IMR-90 (cell line): ENCODE data around the gene GIMAP1. TPM values are rescaled to one million over a fixed set of nuclear protein-coding genes. Genes with fewer than 3 reads are reported as not detected.

Source experiments
- ATAC-seq: fragments of 200-7000 bp; cut with Tn5 transposase; 2 replicates; pipeline ENCODE4 v1.9.1; 2020; ENCODE audit warnings: low read depth, mild to moderate bottlenecking, moderate library complexity
- BruUV-seq: library from RNA; stranded (reverse); fragments of 400-500 nt; replicated peaks from 2 replicates; lab custom pipeline; 2021; lab: Mats Ljungman, UMichigan
- CTCF ChIA-PET: fragments of 300-600 bp; formaldehyde crosslinking; extraction: SDS; loops from one replicate; lab custom pipeline; 2021; ENCODE audit warnings: antibody characterized with exemption; lab: Yijun Ruan, JAX
- POLR2A ChIA-PET: fragments of 300-600 bp; sonication (Branson Sonifier 250); formaldehyde crosslinking; loops from one replicate; lab custom pipeline; 2022; ENCODE audit warnings: antibody characterized with exemption; ENCODE audit not compliant: unreplicated experiment; lab: Charles Lee
- DNase-seq: peaks from one replicate; pipeline ENCODE4 v3.0.0; 2013
- H2AFZ ChIP-seq: replicated peaks from 2 replicates; pipeline ENCODE3; 2013; ENCODE audit warnings: low read length, mild to moderate bottlenecking; ENCODE audit not compliant: poor library complexity
- H2AK5ac ChIP-seq: 2 replicates; pipeline ENCODE4 v1.6.1; 2013; ENCODE audit warnings: low read depth, low read length, inconsistent platforms
- H2AK9ac ChIP-seq: replicated peaks from 2 replicates; pipeline ENCODE3; 2013; ENCODE audit warnings: mild to moderate bottlenecking, low read depth, low read length, moderate library complexity; ENCODE audit not compliant: poor library complexity
- H2BK120ac ChIP-seq: 2 replicates; pipeline ENCODE4 v1.6.1; 2013; ENCODE audit warnings: low read depth, low read length, inconsistent platforms
- H2BK15ac ChIP-seq: 3 replicates; pipeline ENCODE4 v1.6.1; 2013; ENCODE audit warnings: low read depth, low read length, inconsistent platforms
- H2BK20ac ChIP-seq: 2 replicates; pipeline ENCODE4 v1.6.1; 2013; ENCODE audit warnings: low read depth, mild to moderate bottlenecking, inconsistent platforms, low read length, moderate library complexity
- H2BK5ac ChIP-seq: 2 replicates; pipeline ENCODE4 v1.6.1; 2013; ENCODE audit warnings: mild to moderate bottlenecking, low read depth, low read length, inconsistent platforms; ENCODE audit not compliant: poor library complexity, severe bottlenecking
- H3K14ac ChIP-seq: replicated peaks from 2 replicates; pipeline ENCODE4 v1.6.1; 2013; ENCODE audit warnings: low read depth, low read length, inconsistent platforms
- H3K18ac ChIP-seq: 2 replicates; pipeline ENCODE4 v1.6.1; 2013; ENCODE audit warnings: low read depth, low read length, control low read depth
- H3K23ac ChIP-seq: 2 replicates; pipeline ENCODE4 v1.6.1; 2013; ENCODE audit warnings: low read depth, low read length, inconsistent platforms
- H3K27ac ChIP-seq: 2 replicates; pipeline ENCODE4 v1.5.1; 2013; ENCODE audit warnings: mild to moderate bottlenecking, control low read depth, low read length; ENCODE audit not compliant: insufficient read depth
- H3K27me3 ChIP-seq: 2 replicates; pipeline ENCODE4 v1.6.1; 2013; ENCODE audit warnings: low read length; ENCODE audit not compliant: control insufficient read depth, insufficient read depth
- H3K36me3 ChIP-seq: 2 replicates; pipeline ENCODE4 v1.6.1; 2013; ENCODE audit warnings: low read length, mixed read lengths; ENCODE audit not compliant: control insufficient read depth, insufficient read depth
- H3K4ac ChIP-seq: 2 replicates; pipeline ENCODE4 v1.6.1; 2013; ENCODE audit warnings: low read depth, low read length, inconsistent platforms
- H3K4me1 ChIP-seq: 2 replicates; pipeline ENCODE4 v1.6.1; 2013; ENCODE audit warnings: low read length, mixed read lengths; ENCODE audit not compliant: control insufficient read depth, insufficient read depth
- H3K4me2 ChIP-seq: 2 replicates; pipeline ENCODE4 v1.6.1; 2013; ENCODE audit warnings: low read depth, mild to moderate bottlenecking, control low read depth, low read length, moderate library complexity
- H3K4me3 ChIP-seq: 2 replicates; pipeline ENCODE4 v1.5.1; 2013; ENCODE audit warnings: low read depth, mild to moderate bottlenecking, control low read depth, low read length, moderate library complexity; ENCODE audit not compliant: insufficient read depth
- H3K56ac ChIP-seq: 2 replicates; pipeline ENCODE4 v1.6.1; 2013; ENCODE audit warnings: low read length, inconsistent platforms; ENCODE audit not compliant: insufficient read depth; ENCODE audit errors: extremely low read depth
- H3K79me1 ChIP-seq, 2 experiments: 2 replicates each; pipeline ENCODE4 v1.6.1; 2013; ENCODE audit warnings: low read length in 2 of 2, inconsistent platforms in 1 of 2, low read depth in 1 of 2
- H3K9ac ChIP-seq: 2 replicates; pipeline ENCODE4 v1.6.1; 2013; ENCODE audit warnings: low read depth, low read length, control low read depth
- H3K9me1 ChIP-seq: 2 replicates; pipeline ENCODE4 v1.6.1; 2013; ENCODE audit warnings: low read length, inconsistent platforms; ENCODE audit not compliant: insufficient read depth
- H3K9me3 ChIP-seq: 2 replicates; pipeline ENCODE4 v1.6.1; 2013; ENCODE audit warnings: low read length; ENCODE audit not compliant: control insufficient read depth, insufficient read depth
- H4K20me1 ChIP-seq: 2 replicates; pipeline ENCODE4 v1.6.1; 2013; ENCODE audit warnings: low read length, inconsistent platforms; ENCODE audit not compliant: insufficient read depth
- H4K5ac ChIP-seq: 2 replicates; pipeline ENCODE4 v1.6.1; 2013; ENCODE audit warnings: mild to moderate bottlenecking, low read depth, low read length, control low read depth
- H4K8ac ChIP-seq, 2 experiments: 2 replicates each; pipeline ENCODE4 v1.6.1; 2013; ENCODE audit warnings: low read depth in 2 of 2, low read length in 2 of 2, control low read depth in 1 of 2, inconsistent platforms in 1 of 2
- H4K91ac ChIP-seq: 2 replicates; pipeline ENCODE4 v1.6.1; 2013; ENCODE audit warnings: low read depth, low read length, inconsistent platforms; ENCODE audit not compliant: insufficient read depth
- BHLHE40 ChIP-seq: fragments of 150-350 bp; IDR thresholded peaks from 2 replicates; pipeline ENCODE4 v1.6.1; 2016; ENCODE audit warnings: mild to moderate bottlenecking, low read depth, low read length
- FOS ChIP-seq: fragments of 150-350 bp; IDR thresholded peaks from 2 replicates; pipeline ENCODE4 v1.6.1; 2016; ENCODE audit warnings: low read depth, low read length
- MAFK ChIP-seq: IDR thresholded peaks from 2 replicates; pipeline ENCODE4 v1.6.1; 2012; ENCODE audit warnings: low read depth, low read length, improper control_type of control experiment
- MAZ ChIP-seq: IDR thresholded peaks from 2 replicates; pipeline ENCODE4 v1.6.1; 2012; ENCODE audit warnings: low read depth, mild to moderate bottlenecking, low read length, improper control_type of control experiment, moderate library complexity, borderline replicate concordance
- NFE2L2 ChIP-seq: fragments of 150-350 bp; IDR thresholded peaks from 2 replicates; pipeline ENCODE4 v1.6.1; 2016; ENCODE audit warnings: low read depth, mild to moderate bottlenecking, low read length
- POLR2A ChIP-seq: IDR thresholded peaks from 2 replicates; pipeline ENCODE4 v1.6.1; 2012; ENCODE audit warnings: mild to moderate bottlenecking, low read depth, low read length
- RAD21 ChIP-seq: IDR thresholded peaks from 2 replicates; pipeline ENCODE4 v1.6.1; 2012; ENCODE audit warnings: low read length, improper control_type of control experiment
- RCOR1 ChIP-seq: IDR thresholded peaks from 2 replicates; pipeline ENCODE4 v1.6.1; 2012; ENCODE audit warnings: mild to moderate bottlenecking, low read length, improper control_type of control experiment; ENCODE audit not compliant: insufficient replicate concordance
- RFX5 ChIP-seq: IDR thresholded peaks from 2 replicates; pipeline ENCODE4 v1.8.0; 2012; ENCODE audit warnings: low read depth, mild to moderate bottlenecking, low read length, moderate library complexity
- SMC3 ChIP-seq: fragments of 150-350 bp; IDR thresholded peaks from 2 replicates; pipeline ENCODE4 v1.6.1; 2016; ENCODE audit warnings: low read depth, mild to moderate bottlenecking, antibody characterized with exemption, low read length, moderate library complexity
- whole genome bisulfite sequencing, 2 experiments: methylation state at CpG; one replicate each; pipeline versions ENCODE4 v1.1.5 to v1.1.7; 2013; ENCODE audit warnings: missing lambda C conversion rate in 2 of 2; ENCODE audit not compliant: insufficient read length in 1 of 2; ENCODE audit errors: extremely low coverage in 2 of 2; 5-methylcytosine and 5-hydroxymethylcytosine counted together
- dilution Hi-C: fragments of 300-500 bp; cut with HindIII; formaldehyde crosslinking; loops from one replicate; pipeline ENCODE4 v1.14.3; 2018; ENCODE audit warnings: low sequenced_read_pairs; ENCODE audit not compliant: unreplicated experiment
- in situ Hi-C: fragments of 300-500 bp; cut with MboI; formaldehyde crosslinking; loops from 3 replicates; pipeline ENCODE4 v1.14.3; 2019; ENCODE audit warnings: low sequenced_read_pairs, inconsistent platforms, mixed read lengths
- intact Hi-C: fragments of 100-400 bp; cut with micrococcal nuclease; formaldehyde crosslinking; loops from 2 replicates; pipeline ENCODE4 v1.10.0; 2022
- polyA plus RNA-seq, 3 experiments: library from polyadenylated mRNA; depleted of rRNA; stranded (reverse); fragments of >200 nt; gene quantifications; 2 replicates each; pipeline ENCODE4 v1.2.3, GENCODE V29; 2012; ENCODE audit warnings: low replicate concordance in 1 of 3
- total RNA-seq: library from RNA; depleted of rRNA; stranded (reverse); fragments of >200 nt; gene quantifications from 2 replicates; pipeline ENCODE4 v1.2.3, GENCODE V29; 2012
- TF ChIP-seq, protein P1 (sequence below): conservative IDR thresholded peaks from 2 replicates; pipeline ENCODE4 v1.5.1; 2012; ENCODE audit warnings: mild to moderate bottlenecking, low read depth, low read length, improper control_type of control experiment
- TF ChIP-seq, protein P2 (sequence below): fragments of 150-350 bp; IDR thresholded peaks from 2 replicates; pipeline ENCODE4 v1.6.1; 2017; ENCODE audit warnings: mild to moderate bottlenecking, antibody characterized with exemption, low read length, low read depth

GIMAP1 gene
- total and polyA plus RNA-seq, 2 of the 4 experiments (the other 2 are of a cell fraction), result not detected

- Histone ChIP-seq H3K23ac (no peak overlapping the region), H3K4me2 (no peak overlapping the region), H4K91ac (no peak overlapping the region), H2BK20ac (no peak overlapping the region), H2AFZ (no peak overlapping the region), H3K27ac (no peak overlapping the region), H2AK5ac (no peak overlapping the region), H3K56ac (no peak overlapping the region), H4K8ac (no peak overlapping the region), H3K9me3 (peaks cover 3% of the 10 kb centered on the region), H3K4me3 (no peak overlapping the region), H3K18ac (no peak overlapping the region), H3K9ac (no peak overlapping the region), H3K4me1 (no peaks in the 10 kb centered on the region), H3K27me3 (no peaks in the 10 kb centered on the region), H2BK5ac (no peak overlapping the region), H4K5ac (no peak overlapping the region), H2AK9ac (no peak overlapping the region), H3K14ac (no peak overlapping the region), H2BK15ac (no peak overlapping the region), H3K9me1 (no peaks in the 10 kb centered on the region), H3K36me3 (no peaks in the 10 kb centered on the region), H3K79me1 (no peaks in the 10 kb centered on the region), H2BK120ac (no peak overlapping the region), H4K20me1 (no peaks in the 10 kb centered on the region), H3K4ac (no peak overlapping the region)
- no peak for DNase-seq
- BruUV-seq, result no TSS peak
- ChIA-PET POLR2A (no interaction called here), CTCF (interaction anchor here (0.6 kb wide), 1 partner anchor 81 kb away, joined by 3 read pairs; no protein-coding TSS in a partner anchor)
- in situ Hi-C loops, result no loop called here
- TF ChIP-seq BHLHE40 (no peak), RAD21 (no peak), SMC3 (no peak), RCOR1 (no peak), NFE2L2 (no peak), FOS (no peak), MAFK (no peak), POLR2A (no peak), MAZ (no peak), RFX5 (no peak)
- TF ChIP-seq, protein P1, sequence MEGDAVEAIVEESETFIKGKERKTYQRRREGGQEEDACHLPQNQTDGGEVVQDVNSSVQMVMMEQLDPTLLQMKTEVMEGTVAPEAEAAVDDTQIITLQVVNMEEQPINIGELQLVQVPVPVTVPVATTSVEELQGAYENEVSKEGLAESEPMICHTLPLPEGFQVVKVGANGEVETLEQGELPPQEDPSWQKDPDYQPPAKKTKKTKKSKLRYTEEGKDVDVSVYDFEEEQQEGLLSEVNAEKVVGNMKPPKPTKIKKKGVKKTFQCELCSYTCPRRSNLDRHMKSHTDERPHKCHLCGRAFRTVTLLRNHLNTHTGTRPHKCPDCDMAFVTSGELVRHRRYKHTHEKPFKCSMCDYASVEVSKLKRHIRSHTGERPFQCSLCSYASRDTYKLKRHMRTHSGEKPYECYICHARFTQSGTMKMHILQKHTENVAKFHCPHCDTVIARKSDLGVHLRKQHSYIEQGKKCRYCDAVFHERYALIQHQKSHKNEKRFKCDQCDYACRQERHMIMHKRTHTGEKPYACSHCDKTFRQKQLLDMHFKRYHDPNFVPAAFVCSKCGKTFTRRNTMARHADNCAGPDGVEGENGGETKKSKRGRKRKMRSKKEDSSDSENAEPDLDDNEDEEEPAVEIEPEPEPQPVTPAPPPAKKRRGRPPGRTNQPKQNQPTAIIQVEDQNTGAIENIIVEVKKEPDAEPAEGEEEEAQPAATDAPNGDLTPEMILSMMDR, result no peak
- TF ChIP-seq, protein P2, sequence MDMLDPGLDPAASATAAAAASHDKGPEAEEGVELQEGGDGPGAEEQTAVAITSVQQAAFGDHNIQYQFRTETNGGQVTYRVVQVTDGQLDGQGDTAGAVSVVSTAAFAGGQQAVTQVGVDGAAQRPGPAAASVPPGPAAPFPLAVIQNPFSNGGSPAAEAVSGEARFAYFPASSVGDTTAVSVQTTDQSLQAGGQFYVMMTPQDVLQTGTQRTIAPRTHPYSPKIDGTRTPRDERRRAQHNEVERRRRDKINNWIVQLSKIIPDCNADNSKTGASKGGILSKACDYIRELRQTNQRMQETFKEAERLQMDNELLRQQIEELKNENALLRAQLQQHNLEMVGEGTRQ, result no peak
- intact Hi-C loops, result no loop called here
- WGBS, 2 experiments, result no CpG with 5 or more reads among the region's 2 CpGs
- dilution Hi-C loops, result no loop called here
- no peak for ATAC-seq
Measured at GRCh38 chr7:150695654-150696053, 20.8 kb upstream of the GIMAP1 start.
